ENCODE data around the gene CNIH3.

GRCh38 chr1:224660074-224660473, 44.0 kb downstream of the CNIH3 start:
- no peak for TF ChIP-seq POLR2AphosphoS5 (IDR thresholded peaks at IDR 0.05)
- TF ChIP-seq CTCF (IDR thresholded peaks at IDR 0.05): no peak
- no peak for TF ChIP-seq POLR2A (IDR thresholded peaks at IDR 0.05)

All from breast epithelium (tissue), 3 donors.